GM12878 (cell line): ENCODE results near the gene RIPPLY2. TPM values are rescaled to one million over a fixed set of nuclear protein-coding genes. Genes with fewer than 3 reads are reported as not detected.

ENCODE experiments used
- ATAC-seq: fragments of 200-7000 bp; cut with Tn5 transposase; 3 replicates; pipeline ENCODE4 v1.9.1; 2020; ENCODE audit warnings: mild to moderate bottlenecking, moderate library complexity
- BruUV-seq: library from RNA; stranded (reverse); fragments of 400-500 nt; replicated peaks from 2 replicates; lab custom pipeline; 2021; lab: Mats Ljungman, UMichigan
- CTCF ChIA-PET: fragments of 300-600 bp; sonication (Branson Sonifier 250); formaldehyde crosslinking; extraction: SDS; loops from one replicate; lab custom pipeline; 2021; ENCODE audit warnings: inconsistent platforms; lab: Yijun Ruan, JAX
- POLR2A ChIA-PET: fragments of 350-600 bp; formaldehyde crosslinking; extraction: SDS; loops from one replicate; lab custom pipeline; 2021; ENCODE audit warnings: inconsistent platforms; lab: Charles Lee
- RAD21 ChIA-PET: fragments of 300-600 bp; sonication (Branson Sonifier 250); formaldehyde crosslinking; loops from one replicate; lab custom pipeline; 2023; ENCODE audit warnings: antibody characterized with exemption; ENCODE audit not compliant: unreplicated experiment; lab: Charles Lee
- SMC1A ChIA-PET: fragments of 300-600 bp; sonication (Branson Sonifier 250); formaldehyde crosslinking; loops from one replicate; lab custom pipeline; 2023; ENCODE audit not compliant: unreplicated experiment, uncharacterized antibody; lab: Charles Lee
- DNase-seq: peaks from one replicate; pipeline ENCODE4 v3.0.0-alpha.2; 2011; ENCODE audit warnings: low read depth, low spot score
- FAIRE-seq: peaks from 3 replicates; lab custom pipeline; 2011; peaks lifted over from hg19 to GRCh38; lab: Jason Lieb, UNC
- H2AFZ ChIP-seq: 2 replicates; pipeline ENCODE4 v1.6.0; 2011; ENCODE audit warnings: low read depth, low read length, control low read depth; ENCODE audit not compliant: control insufficient read depth
- H3K27ac ChIP-seq: 2 replicates; pipeline ENCODE4 v1.5.1; 2011; ENCODE audit warnings: control low read depth; ENCODE audit not compliant: control insufficient read depth, insufficient read depth
- H3K27me3 ChIP-seq, 2 experiments: replicated peaks in 1 of 2; 2 replicates each; pipeline versions ENCODE4 v1.6.0 to v1.6.1; 2011; ENCODE audit warnings: low read length in 1 of 2; ENCODE audit not compliant: control insufficient read depth in 2 of 2, insufficient read depth in 2 of 2
- H3K36me3 ChIP-seq, 2 experiments: 2 replicates each; pipeline ENCODE4 v1.5.1; 2011; ENCODE audit warnings: low read length in 1 of 2; ENCODE audit not compliant: control insufficient read depth in 2 of 2, insufficient read depth in 2 of 2
- H3K4me1 ChIP-seq: 2 replicates; pipeline ENCODE4 v1.6.1; 2011; ENCODE audit warnings: mild to moderate bottlenecking, low read length, moderate library complexity, mixed read lengths; ENCODE audit not compliant: control insufficient read depth, insufficient read depth
- H3K4me2 ChIP-seq: 2 replicates; pipeline ENCODE4 v1.6.0; 2011; ENCODE audit warnings: control low read depth; ENCODE audit not compliant: control insufficient read depth, insufficient read depth
- H3K4me3 ChIP-seq: fragments of 200-600 bp; sonication (generic); 2 replicates; pipeline ENCODE4 v1.5.1; 2016
- H3K79me2 ChIP-seq: 2 replicates; pipeline ENCODE4 v1.6.0; 2011; ENCODE audit warnings: low read length; ENCODE audit not compliant: control insufficient read depth, insufficient read depth
- H3K9ac ChIP-seq: 2 replicates; pipeline ENCODE4 v1.8.0; 2011; ENCODE audit warnings: low read length, control low read depth, mixed read lengths; ENCODE audit not compliant: control insufficient read depth, insufficient read depth
- H3K9me3 ChIP-seq: replicated peaks from 3 replicates; pipeline ENCODE4 v1.5.1; 2011; ENCODE audit warnings: mild to moderate bottlenecking, low read length; ENCODE audit not compliant: control insufficient read depth, insufficient read depth
- H4K20me1 ChIP-seq: 2 replicates; pipeline ENCODE4 v1.6.0; 2011; ENCODE audit not compliant: control insufficient read depth, insufficient read depth
- ASH2L ChIP-seq: fragments of 300-600, 200-600 bp; sonication (generic); IDR thresholded peaks from 2 replicates; pipeline ENCODE4 v1.6.1; 2017; ENCODE audit warnings: low read depth, mild to moderate bottlenecking, borderline replicate concordance
- KDM1A ChIP-seq: fragments of 200-600 bp; sonication (generic); IDR thresholded peaks from 2 replicates; pipeline ENCODE4 v1.6.1; 2016; ENCODE audit warnings: borderline replicate concordance
- POLR2AphosphoS2 ChIP-seq: IDR thresholded peaks from 2 replicates; pipeline ENCODE4 v1.6.1; 2011; ENCODE audit warnings: low read depth, mild to moderate bottlenecking, low read length, improper control_type of control experiment, moderate library complexity
- TAF1 ChIP-seq: IDR thresholded peaks from 2 replicates; pipeline ENCODE4 v1.6.1; 2011; ENCODE audit warnings: mild to moderate bottlenecking, low read depth, low read length, borderline replicate concordance
- TBL1XR1 ChIP-seq: IDR thresholded peaks from 2 replicates; pipeline ENCODE4 v1.6.1; 2012; ENCODE audit warnings: low read depth, low read length, improper control_type of control experiment
- WGBS: methylation state at CpG from one replicate; pipeline ENCODE4 v1.1.6; 2016; ENCODE audit warnings: low lambda C conversion rate; ENCODE audit not compliant: insufficient replicate concordance, insufficient coverage; ENCODE audit errors: missing lambda C conversion rate; 5-methylcytosine and 5-hydroxymethylcytosine counted together
- in situ Hi-C: fragments of 300-500 bp; cut with MboI; formaldehyde crosslinking; loops from 9 replicates; pipeline ENCODE4 v1.14.3; 2018; ENCODE audit warnings: mixed read lengths
- intact Hi-C: fragments of 100-400 bp; cut with micrococcal nuclease; formaldehyde crosslinking; loops from one replicate; pipeline ENCODE4 v1.14.2; 2022; ENCODE audit not compliant: unreplicated experiment
- polyA plus RNA-seq, 11 experiments: library from polyadenylated mRNA; depleted of rRNA in 4 of 11; unstranded in 6 of 11; stranded (reverse) in 5 of 11; fragments of >200 nt; fragmentation: Nextera tagmentation in 4 of 11; fragmentation: Illumina TruSeq in 1 of 11; extraction: Ambion mirVana in 4 of 11; extraction: Trizol in 1 of 11; gene quantifications; 1 replicate in 1 of 11; 2 replicates in 10 of 11; pipeline versions ENCODE4 v1.2.1 to v1.2.3, GENCODE V29; 2011 to 2016; ENCODE audit warnings: inconsistent platforms in 2 of 11, missing spikeins in 2 of 11, low read depth in 1 of 11
- total RNA-seq, 4 experiments: library from RNA; depleted of rRNA in 3 of 4; stranded (reverse); fragments of >200 nt in 3 of 4; fragmentation: Illumina TruSeq in 1 of 4; extraction: Trizol in 1 of 4; gene quantifications; 2 replicates each; pipeline versions ENCODE4 v1.2.1 to v1.2.3, GENCODE V29; 2013 to 2021

The RIPPLY2 gene
- total and polyA plus RNA-seq, 10 of the 15 experiments (the other 5 are each of a cell fraction or from before 2014, with no cell fraction given): 0.09 to 0.51 (median 0.17) TPM; not detected in 7

- in situ Hi-C loops: no loop called here
- H4K20me1 ChIP-seq: no peaks in the 10 kb centered on the region
- H3K36me3 ChIP-seq: no peaks in the 10 kb centered on the region
- TF ChIP-seq TAF1: no peak
- no peak for TF ChIP-seq ASH2L
- TF ChIP-seq TBL1XR1: no peak
- TF ChIP-seq POLR2AphosphoS2: no peak
- no peak for TF ChIP-seq KDM1A
- DNase-seq (no peak), ATAC-seq (no peak), FAIRE-seq (no peak)
- no peaks in the 10 kb centered on the region; the same call in 1 of the 2 replicates for H3K4me1 ChIP-seq
- POLR2A ChIA-PET: no interaction called here
- intact Hi-C loops: no loop called here
- no peak overlapping the region for H2AFZ ChIP-seq
- BruUV-seq: no TSS peak
- H3K27me3 ChIP-seq: peaks cover 7 to 15% of the 10 kb centered on the region in 2 experiments; a peak in 2 of 4 replicates
- H3K4me3 ChIP-seq: no peak overlapping the region
- H3K27ac ChIP-seq: no peak overlapping the region
- no peak overlapping the region for H3K9ac ChIP-seq
- CTCF ChIA-PET: no interaction called here
- SMC1A ChIA-PET: no interaction called here
- WGBS: 50% methylated on average over 5 of the region's 5 CpGs
- H3K9me3 ChIP-seq: no peaks in the 10 kb centered on the region
- no peak overlapping the region for H3K4me2 ChIP-seq
- RAD21 ChIA-PET: interaction anchor here (1.7 kb wide), 1 partner anchor 240 kb away, joined by 4 read pairs; no protein-coding TSS in a partner anchor
- peaks cover 3% of the 10 kb centered on the region for H3K79me2 ChIP-seq
Measured at GRCh38 chr6:83854766-83855165, 1.6 kb downstream of the RIPPLY2 start.
